HG03439 (cell line): ENCODE data around the gene NONO.
"Not testable (repeated sequence)": the region's sequence is repeated elsewhere in the genome, so short reads cannot be mapped to it uniquely, and the experiment has no call there.

ENCODE experiments used
- ATAC-seq: cut with Tn5 transposase; IDR thresholded peaks from one replicate; pipeline ENCODE4 v1.9.1; 2021; ENCODE audit warnings: mild to moderate bottlenecking, moderate library complexity; ENCODE audit not compliant: unreplicated experiment

NONO gene

GRCh38 chrX:71283403-71284143 is at the start of gene NONO:
Gene NONO (plus strand): TSS chrX:71283635. CDS start chrX:71290638, 7,003 bp downstream.
- peak; percentile 86 for ATAC-seq

DNA sequence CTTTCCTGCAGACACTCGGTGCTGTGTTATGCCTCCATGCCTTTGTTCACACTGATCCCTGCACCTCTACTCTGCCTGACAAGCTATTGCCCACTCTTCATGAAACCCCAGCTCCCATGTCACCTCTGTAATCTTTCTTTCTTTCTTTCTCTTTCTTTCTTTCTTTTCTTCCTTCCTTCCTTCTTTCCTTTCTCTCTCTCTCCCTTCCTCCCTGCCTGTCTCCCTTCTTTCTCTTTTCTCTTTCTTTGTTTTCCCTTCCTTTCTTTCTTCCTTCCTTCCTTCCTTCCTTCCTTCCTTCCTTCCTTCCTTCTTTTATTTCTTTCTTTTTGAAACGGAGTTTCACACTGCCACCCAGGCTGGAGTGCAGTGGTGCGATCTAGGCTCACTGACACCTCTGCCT is 48.0 kb upstream of the NONO start:
- no peak for ATAC-seq

GRCh38 chrX:71236836-71237235 is 46.6 kb upstream of the NONO start:
- no peak for ATAC-seq

- no peak for ATAC-seq
These were observed 43.7 kb upstream of the NONO start for GRCh38 chrX:71239781-71240180.

DNA sequence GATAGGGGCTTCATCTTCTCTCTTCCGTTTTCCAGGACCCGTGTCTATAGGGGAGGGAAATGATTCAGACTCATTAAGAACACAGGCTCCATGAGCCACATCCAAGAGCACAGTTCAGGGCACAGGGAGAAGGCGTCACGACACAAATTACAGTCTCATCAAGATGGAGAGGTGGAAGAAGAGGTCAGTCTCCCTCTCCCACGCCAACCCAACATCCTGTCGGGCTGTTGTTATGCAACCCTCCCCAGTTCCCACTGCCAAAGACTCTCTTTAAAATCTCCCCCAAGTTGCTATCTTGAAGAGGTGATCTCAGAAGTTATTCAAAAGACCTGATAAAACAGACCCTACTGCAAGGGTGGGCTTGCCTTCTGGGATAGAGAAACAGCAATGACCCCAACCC is 42.1 kb upstream of the NONO start:
- ATAC-seq = no peak

- no peak for ATAC-seq
These were observed 38.9 kb upstream of the NONO start for GRCh38 chrX:71244359-71245128.

DNA sequence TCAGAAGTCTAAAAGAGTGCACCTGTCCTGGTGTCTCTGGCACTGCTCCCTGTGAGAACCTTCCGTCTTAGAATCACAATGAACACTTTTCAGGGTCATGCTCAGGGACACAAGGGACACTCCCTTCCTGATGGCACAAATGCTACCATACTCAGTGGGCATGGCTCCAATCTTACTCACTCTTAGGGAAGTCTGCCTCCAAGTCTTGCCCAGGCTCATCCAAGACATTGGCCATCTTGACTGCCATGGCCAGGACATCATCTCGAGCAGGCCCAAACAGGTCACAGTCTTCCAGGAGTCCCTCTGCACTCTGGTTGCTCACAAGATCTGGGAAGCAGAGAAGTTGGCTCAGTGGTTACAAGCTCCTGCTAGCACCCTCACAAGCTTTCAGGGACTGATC is 38.3 kb upstream of the NONO start:
- no peak for ATAC-seq

DNA sequence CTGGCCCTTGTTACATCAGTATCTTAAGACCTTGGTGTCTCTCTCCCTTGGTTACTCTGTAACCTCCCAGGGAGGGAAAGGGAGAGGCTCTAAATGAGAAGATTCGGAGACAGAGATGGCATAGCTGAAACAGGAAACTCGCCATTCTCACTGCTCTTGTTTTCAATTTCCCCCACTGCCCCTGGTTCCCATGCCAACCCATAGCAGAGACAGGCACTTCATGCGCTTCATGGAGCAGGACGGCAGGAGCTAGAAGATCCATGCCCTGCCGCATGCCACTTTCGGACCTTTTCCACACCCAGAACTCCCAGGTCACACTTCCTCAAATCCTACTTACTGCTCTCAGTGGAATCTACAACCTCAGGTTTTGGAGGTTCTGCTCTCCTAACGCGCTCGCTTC is 32.6 kb upstream of the NONO start:
- ATAC-seq = no peak

- ATAC-seq = no peak
These were observed 31.9 kb upstream of the NONO start for GRCh38 chrX:71251466-71251973.

DNA sequence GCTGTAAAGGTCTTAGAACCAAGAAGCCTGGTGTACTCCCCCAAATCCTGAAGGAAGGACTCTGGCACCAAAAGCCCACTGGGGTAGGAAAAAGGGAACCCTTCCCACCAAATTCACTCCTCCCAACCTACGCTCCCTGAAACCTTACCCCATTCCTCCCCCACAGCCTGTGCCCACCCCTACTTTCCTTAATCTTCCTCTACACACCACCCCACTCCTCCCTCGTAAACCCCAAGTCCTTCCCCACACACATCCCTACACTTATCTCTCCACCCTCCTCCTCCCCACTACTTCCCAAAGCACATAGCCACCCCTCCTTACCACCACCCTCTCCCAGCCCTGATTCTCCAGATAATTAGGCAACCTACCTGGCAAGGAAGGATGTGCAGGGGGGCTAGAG is 31.2 kb upstream of the NONO start:
- ATAC-seq = no peak

DNA sequence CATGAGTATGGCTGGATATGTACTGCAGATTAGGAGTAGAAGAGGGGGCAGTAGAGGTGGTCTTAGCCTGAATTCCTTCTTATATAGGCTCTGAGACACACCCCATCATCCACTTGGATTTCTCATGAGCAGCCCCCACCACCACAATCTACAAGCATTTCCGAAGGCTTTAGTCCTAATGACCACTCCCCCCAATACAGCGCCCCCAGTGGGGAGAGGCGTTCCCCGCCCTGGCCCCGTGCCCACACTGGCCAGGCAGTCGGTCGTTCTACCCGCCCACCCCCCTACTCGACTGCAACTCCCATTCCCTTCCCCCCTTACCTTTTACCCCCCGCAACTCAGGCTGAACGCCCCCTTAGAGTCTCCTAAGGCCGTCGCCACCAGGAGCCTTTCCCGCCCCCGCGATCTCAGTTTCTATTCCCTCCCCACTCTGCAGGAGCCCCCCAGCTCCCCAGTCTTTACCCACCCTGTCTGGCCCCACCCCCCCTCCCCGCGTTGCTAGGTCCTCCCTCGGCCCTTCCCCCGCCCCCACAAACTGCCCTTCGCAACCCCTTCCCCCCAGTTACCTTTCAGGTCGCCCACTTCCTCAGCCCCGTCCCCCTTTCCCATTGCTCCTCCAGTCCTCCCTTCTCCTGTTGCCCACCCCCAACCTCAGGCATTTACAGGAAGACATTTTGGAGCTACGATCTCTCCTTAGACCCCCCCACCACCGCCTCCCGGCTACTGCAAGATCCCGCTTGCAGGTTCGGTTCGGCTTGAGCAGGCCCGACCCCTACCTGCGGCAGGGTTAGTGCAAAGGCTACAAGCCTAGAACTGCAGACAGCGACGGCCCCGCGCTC is 30.0 kb upstream of the NONO start:
- ATAC-seq = no peak

DNA sequence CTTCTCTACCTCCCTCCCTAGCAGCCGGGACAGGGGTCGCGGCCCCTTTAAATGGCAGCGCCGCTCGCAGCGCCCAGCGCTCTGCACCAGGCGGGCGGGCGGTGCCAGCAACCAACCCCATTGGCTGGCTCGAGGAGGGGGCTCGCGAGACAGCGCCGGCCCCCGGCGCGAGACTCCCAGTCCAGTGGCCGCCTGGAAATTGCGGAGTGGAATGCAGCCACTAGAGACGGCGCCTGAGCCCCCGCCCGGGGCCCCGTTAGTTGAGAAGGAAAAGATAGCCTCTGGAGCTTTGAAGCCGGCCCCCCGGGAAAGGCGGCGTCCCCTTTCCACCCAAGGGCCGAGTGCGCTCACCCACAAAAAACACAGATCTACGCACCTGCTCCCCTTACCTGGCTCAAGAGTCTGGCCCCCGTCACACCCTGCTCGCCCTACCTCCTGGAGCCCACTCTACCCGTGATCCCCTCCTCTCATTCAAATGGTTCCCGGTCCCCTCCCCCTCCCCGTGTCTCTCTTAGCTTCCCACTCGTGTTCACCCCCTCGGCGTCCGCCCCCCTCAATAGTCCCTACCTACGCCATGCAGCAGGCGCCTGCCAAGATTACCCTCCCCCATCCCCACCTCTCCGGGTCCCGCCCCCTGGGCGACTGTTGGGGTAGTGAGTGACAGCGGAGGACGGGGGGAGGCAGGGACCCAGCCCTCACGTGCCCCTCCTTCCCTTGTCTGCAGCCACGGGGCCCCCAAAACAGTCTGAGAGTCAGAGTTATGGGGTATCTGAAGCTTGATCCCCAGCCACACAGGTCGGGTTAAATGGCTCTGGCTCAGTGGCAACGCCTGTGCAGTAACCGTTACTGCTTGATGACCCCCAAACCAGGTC is 29.1 kb upstream of the NONO start, which contains the start of gene ZMYM3:
Gene ZMYM3 (minus strand): TSS at position 49 of the 872 bp plus-strand sequence. CDS start 885 bp downstream, outside the sequence.
- ATAC-seq = peak; percentile 82

GRCh38 chrX:71256051-71256450 is 27.4 kb upstream of the NONO start:
- no peak for ATAC-seq

GRCh38 chrX:71256856-71257255 is 26.6 kb upstream of the NONO start:
- ATAC-seq = no peak

- not testable (repeated sequence) for ATAC-seq
These were observed 14.8 kb upstream of the NONO start for GRCh38 chrX:71268624-71269023.

GRCh38 chrX:71269801-71270395 is 13.5 kb upstream of the NONO start:
- no peak for ATAC-seq

GRCh38 chrX:71272313-71272712 is 11.1 kb upstream of the NONO start:
- not testable (repeated sequence) for ATAC-seq

- not testable (repeated sequence) for ATAC-seq
These were observed 2.1 kb upstream of the NONO start for GRCh38 chrX:71281300-71281699.

DNA sequence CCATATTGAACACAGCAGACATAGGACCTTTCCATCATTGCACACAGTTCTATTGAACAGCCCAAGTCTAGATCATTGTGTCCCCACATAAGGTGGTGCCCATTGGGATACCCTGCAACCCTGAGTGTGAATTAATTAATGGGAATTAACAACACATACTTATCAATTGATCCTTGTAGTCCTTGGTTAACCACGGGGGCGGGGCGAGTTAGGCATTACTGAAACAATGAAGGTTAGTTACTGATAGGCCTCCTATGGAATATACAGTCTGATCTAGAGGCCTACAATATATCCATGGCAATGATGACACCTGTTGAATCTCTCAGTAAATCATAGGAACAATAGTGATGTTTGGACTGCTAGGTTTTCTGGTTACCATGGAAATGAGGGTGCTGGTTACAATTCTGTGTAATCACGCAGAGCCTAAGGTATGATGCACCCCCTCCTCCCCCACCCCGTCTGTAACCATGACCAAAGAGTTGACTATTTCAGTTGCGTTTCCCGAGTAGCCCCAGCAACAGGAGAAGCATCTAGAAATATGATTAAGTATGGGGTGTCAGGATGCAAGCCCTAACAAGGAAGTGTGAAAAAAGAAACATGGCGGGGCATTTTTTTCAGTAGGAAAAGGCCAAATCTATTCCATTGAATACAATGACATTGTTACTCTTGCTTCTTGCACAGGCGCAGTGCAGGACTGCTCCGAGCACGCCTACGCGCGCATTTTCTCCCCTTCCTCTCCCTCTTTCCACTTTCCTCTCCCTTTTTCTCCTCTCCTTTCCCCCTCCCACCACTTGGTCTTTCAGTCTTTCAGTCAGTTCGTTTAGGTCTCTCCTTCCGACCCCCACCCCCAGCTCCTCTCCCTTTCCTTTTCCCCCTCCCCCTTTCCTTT is 677 bp upstream of the NONO start:
- ATAC-seq = peak; percentile 46
